GM21423 (cell line): ENCODE results near the gene DSG2.

Experiments
- ATAC-seq: cut with Tn5 transposase; IDR thresholded peaks from one replicate; pipeline ENCODE4 v1.9.1; 2021; ENCODE audit warnings: mild to moderate bottlenecking, moderate library complexity; ENCODE audit not compliant: unreplicated experiment

DSG2 gene

DNA sequence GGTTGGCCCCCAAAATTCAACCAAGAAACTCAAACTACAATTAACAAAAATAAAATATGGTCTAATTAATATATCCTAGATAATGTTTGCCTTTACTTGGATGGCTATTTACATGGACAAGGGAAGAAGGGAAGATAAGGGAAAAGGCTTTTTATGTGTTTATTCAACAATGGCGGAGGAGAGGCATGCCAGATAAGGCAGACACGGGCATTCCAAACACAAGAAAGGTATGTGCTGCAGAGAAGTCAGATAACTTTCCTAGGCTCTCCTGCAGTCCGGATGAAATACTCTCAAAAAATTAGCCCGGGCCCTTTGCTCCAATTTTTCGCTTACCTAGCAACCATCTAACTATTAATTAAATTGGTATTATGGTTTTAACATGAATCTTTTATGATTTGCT is 88.6 kb downstream of the DSG2 start:
- ATAC-seq: no peak

DNA sequence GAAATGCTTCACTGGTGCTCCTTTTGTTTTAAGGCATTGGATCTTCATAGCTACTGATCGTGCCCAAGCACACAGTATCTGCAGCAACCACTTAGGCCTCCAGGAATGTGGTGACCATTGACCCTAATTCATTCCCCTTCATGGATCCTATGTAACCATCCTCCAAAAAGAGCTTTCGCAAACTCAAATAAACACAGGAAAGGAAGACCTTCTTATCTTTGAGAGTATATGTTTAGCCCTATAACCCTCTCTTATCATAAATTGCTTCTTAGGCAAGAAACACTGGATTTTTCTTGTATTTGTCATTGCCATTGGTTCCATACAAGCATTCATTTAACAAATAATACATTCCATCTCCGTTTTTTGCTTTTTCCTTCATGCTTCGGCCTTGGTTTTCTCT is 89.6 kb downstream of the DSG2 start:
- no peak for ATAC-seq

DNA sequence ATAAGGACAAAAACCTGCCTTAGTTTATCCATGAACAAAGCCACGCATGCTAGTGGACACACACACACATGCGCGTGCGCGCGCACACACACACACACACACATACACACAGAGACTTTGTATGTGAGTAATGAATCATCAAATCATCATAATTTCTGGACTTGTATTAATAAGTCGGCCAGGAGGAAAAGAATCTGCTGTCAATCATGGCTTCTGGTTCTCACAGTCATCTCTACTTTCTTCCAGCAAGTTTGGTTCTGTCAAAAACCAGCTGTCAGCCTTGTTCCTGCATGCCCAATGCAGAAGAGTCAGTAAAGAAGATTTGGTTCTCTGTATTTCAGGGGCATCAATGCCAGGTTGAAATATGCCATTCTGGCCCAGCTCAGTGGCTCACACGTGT is 92.6 kb downstream of the DSG2 start:
- ATAC-seq: no peak

- ATAC-seq: no peak
Measured at GRCh38 chr18:31591113-31591512, 93.1 kb downstream of the DSG2 start.

DNA sequence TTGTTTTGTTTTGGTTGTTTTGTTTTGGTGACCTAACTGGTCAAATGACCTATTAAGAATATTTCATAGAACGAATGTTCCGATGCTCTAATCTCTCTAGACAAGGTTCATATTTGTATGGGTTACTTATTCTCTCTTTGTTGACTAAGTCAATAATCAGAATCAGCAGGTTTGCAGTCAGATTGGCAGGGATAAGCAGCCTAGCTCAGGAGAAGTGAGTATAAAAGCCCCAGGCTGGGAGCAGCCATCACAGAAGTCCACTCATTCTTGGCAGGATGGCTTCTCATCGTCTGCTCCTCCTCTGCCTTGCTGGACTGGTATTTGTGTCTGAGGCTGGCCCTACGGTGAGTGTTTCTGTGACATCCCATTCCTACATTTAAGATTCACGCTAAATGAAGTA is 93.7 kb downstream of the DSG2 start, which contains the start of gene TTR:
TSS of gene TTR (plus strand) at position 250 of the 400 bp plus-strand sequence. CDS start at position 276, 26 bp downstream.
- no peak for ATAC-seq

- ATAC-seq: no peak
Measured at GRCh38 chr18:31592506-31593157, 94.7 kb downstream of the DSG2 start.

DNA sequence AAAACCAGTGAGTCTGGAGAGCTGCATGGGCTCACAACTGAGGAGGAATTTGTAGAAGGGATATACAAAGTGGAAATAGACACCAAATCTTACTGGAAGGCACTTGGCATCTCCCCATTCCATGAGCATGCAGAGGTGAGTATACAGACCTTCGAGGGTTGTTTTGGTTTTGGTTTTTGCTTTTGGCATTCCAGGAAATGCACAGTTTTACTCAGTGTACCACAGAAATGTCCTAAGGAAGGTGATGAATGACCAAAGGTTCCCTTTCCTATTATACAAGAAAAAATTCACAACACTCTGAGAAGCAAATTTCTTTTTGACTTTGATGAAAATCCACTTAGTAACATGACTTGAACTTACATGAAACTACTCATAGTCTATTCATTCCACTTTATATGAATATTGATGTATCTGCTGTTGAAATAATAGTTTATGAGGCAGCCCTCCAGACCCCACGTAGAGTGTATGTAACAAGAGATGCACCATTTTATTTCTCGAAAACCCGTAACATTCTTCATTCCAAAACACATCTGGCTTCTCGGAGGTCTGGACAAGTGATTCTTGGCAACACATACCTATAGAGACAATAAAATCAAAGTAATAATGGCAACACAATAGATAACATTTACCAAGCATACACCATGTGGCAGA is 97.3 kb downstream of the DSG2 start:
- no peak for ATAC-seq

- ATAC-seq: no peak
Measured at GRCh38 chr18:31596081-31596872, 98.3 kb downstream of the DSG2 start.

- no peak for ATAC-seq
Measured at GRCh38 chr18:31598021-31598805, 100.2 kb downstream of the DSG2 start.
